RWPE1 (cell line): ENCODE measurements around the gene RLIM.

Experiments
- CTCF ChIA-PET: fragments of 350-600 bp; sonication (Branson Sonifier 250); formaldehyde crosslinking; extraction: SDS; loops from one replicate; lab custom pipeline; 2021; lab: Yijun Ruan, JAX
- POLR2A ChIA-PET: fragments of 400-600 bp; formaldehyde crosslinking; extraction: SDS; loops from one replicate; lab custom pipeline; 2020; ENCODE audit warnings: antibody characterized with exemption; ENCODE audit not compliant: low non-redundant PET; lab: Yijun Ruan, JAX
- DNase-seq: peaks from one replicate; pipeline ENCODE4 v3.0.0; 2012; ENCODE audit warnings: low spot score
- H3K27ac ChIP-seq: fragments of 450-650 bp; 2 replicates; pipeline ENCODE4 v1.5.1; 2017
- TF ChIP-seq, protein P1 (sequence below): fragments of 450-650 bp; conservative IDR thresholded peaks from 2 replicates; pipeline ENCODE4 v1.5.1; 2017; ENCODE audit warnings: low read depth, mild to moderate bottlenecking

Gene RLIM

DNA sequence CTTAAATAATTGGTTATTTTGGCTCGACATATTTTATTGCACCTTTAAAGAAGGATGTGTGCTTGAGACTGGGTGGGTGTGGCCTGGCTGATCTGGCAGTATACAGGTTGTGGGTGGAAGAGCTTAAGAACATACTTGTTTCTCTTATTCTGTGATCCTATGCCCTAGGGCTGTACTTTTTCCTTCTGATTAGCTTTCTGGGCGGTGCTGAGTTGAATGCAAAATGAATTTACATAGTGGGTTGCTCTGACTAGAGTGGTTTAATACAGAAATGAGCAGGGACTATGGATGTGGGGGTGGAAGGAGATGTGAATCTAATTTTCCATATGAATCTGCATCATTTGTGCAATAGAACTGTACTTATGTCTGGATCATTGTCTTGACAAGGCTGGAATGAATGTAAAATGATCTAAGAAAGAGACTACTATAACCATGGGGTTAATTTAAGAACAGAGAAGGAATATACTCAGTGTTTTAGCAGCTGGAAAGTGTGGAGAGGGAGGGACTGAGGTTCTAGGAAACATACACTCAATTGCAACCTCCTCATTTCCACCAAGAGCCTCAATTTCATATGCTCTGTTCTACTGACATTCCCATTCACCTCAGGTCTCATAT is 73.7 kb downstream of the RLIM start:
- DNase-seq: no peak
- H3K27ac ChIP-seq: no peak overlapping the region
- POLR2A ChIA-PET: no interaction called here
- CTCF ChIA-PET: interaction anchor here (0.7 kb wide), 1 partner anchor 960 kb away, joined by 3 read pairs; no protein-coding TSS in a partner anchor
- TF ChIP-seq, protein P1, sequence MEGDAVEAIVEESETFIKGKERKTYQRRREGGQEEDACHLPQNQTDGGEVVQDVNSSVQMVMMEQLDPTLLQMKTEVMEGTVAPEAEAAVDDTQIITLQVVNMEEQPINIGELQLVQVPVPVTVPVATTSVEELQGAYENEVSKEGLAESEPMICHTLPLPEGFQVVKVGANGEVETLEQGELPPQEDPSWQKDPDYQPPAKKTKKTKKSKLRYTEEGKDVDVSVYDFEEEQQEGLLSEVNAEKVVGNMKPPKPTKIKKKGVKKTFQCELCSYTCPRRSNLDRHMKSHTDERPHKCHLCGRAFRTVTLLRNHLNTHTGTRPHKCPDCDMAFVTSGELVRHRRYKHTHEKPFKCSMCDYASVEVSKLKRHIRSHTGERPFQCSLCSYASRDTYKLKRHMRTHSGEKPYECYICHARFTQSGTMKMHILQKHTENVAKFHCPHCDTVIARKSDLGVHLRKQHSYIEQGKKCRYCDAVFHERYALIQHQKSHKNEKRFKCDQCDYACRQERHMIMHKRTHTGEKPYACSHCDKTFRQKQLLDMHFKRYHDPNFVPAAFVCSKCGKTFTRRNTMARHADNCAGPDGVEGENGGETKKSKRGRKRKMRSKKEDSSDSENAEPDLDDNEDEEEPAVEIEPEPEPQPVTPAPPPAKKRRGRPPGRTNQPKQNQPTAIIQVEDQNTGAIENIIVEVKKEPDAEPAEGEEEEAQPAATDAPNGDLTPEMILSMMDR: no peak

DNA sequence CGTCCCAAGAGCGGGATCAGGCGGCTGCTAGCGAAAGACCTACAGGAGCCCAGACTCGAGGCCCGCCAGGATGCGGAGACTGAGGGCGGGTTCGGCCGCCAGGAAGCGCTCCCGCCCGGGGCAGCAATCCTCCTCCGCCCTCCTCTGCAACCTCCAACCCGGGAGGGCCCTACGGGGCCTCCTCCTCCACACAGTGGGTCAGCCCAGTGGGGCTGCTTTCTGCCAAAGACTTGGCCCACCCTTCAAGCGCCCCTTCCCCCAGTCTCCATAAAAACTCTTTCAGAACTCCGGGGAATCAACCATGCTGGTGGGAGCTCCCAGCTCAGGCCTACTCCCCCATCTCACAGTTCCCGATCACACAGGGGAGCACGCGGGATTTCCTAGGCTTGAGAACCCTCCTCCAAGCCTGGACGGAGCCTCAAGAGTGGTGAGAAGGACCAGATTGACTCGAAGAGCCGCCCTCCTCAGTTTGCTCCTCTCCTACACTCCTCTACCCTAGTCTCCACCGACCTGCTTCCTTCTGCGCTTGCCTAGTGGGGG is 77.5 kb downstream of the RLIM start:
- ChIA-PET POLR2A (no interaction called here), CTCF (no interaction called here)
- TF ChIP-seq, protein P1: no peak
- DNase-seq: no peak
- peak overlapping the region; percentile 50 for H3K27ac ChIP-seq

DNA sequence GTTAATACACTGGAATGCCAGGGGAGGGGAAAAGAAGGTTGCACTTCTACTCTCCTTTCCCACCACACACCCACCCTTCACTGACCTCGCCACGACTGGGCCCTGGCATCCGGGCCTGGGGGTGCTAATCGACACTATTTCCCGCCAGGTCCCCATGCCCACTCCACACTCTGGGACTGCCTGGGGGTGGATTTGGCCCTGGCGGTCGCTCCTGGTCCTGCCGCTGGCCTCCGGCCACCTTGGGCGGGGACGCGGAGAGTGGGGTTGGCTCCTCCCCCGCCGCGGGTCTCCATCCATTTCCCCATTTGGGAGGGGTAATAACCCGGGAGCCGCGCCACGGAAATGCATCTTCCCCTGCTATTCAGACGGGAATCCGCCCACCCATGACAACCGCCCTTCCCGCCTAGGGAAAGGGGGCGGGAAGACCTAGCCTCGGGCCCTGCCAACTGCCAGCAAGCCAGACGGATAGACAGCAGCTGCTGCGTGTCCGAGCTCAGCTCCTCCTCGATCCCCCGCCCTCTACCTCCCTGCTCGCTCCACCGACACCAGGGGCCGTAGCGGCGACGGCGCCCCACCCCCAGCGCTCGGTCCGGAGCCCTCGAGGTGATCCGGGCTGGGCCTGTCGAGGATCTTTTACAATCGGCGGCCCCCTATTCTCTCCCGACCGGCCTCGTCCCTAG is 78.1 kb downstream of the RLIM start:
- TF ChIP-seq, protein P1: no peak
- peak; percentile 56 for DNase-seq
- CTCF ChIA-PET: interaction anchor here (0.7 kb wide), 1 partner anchor 152 kb away, joined by 5 read pairs; no protein-coding TSS in a partner anchor
- POLR2A ChIA-PET: no interaction called here
- H3K27ac ChIP-seq: peak overlapping the region; percentile 50

DNA sequence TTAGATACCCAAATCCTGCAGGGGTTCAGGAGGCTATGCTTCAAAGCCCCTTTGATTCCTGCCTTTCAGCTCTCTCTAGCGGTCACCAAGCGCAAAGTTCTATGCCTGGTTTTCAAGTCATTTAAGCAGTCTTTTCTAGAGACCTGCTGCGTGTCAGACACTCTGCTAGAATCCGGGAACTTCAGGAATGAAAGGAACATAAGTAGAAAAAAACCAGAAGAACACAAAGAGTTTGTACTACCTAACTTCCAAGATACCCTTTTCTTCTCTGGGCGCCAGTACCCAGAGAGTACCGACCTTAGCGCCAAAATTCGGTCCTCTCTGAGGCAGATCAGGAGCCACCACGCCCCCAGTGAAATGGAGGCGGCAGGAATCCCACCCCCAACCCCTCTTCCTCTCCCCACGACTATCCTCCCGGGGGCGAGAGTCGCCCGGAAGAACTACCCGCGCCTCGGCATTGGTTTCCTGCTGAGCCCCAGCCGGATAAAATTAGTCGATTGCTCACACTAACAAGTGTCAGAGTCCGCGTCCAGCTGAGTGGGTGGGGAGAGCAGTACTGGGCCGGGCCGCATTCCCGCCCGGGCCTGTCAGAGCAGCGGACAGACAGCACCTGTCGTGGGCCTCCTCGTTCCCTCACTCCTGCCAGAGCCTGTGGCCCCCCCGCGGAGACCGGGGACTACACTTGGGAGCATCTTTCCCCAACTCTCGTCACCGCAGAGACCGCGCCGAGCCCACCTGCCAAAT is 78.8 kb downstream of the RLIM start:
- POLR2A ChIA-PET: no interaction called here
- TF ChIP-seq, protein P1: no peak
- CTCF ChIA-PET: interaction anchor here (0.6 to 1.2 kb wide), 6 partner anchors 85 to 679 kb away, joined by 3 to 5 read pairs (median 4); no protein-coding TSS in a partner anchor
- DNase-seq: peak; percentile 75
- peak overlapping the region; percentile 50 for H3K27ac ChIP-seq
